BE2C (cell line): ENCODE measurements around the gene UCMA.
"Not testable (repeated sequence)": the region's sequence is repeated elsewhere in the genome, so short reads cannot be mapped to it uniquely, and the experiment has no call there.

Experiments
- DNase-seq: peaks from one replicate; pipeline ENCODE4 v3.0.0-alpha.2; 2020
- H3K27me3 ChIP-seq: fragments of 250-450 bp; sonication (Bioruptor Pico); 2 replicates; pipeline ENCODE4 v1.5.1; 2020; ENCODE audit warnings: mild to moderate bottlenecking
- H3K36me3 ChIP-seq: fragments of 250-450 bp; sonication (Bioruptor Pico); 2 replicates; pipeline ENCODE4 v1.5.1; 2020; ENCODE audit warnings: mild to moderate bottlenecking
- H3K4me1 ChIP-seq: fragments of 250-450 bp; sonication (Bioruptor Pico); 2 replicates; pipeline ENCODE4 v1.5.1; 2020
- H3K4me3 ChIP-seq: 2 replicates; pipeline ENCODE4 v1.5.1; 2011; ENCODE audit warnings: low read depth, low read length
- H3K9me3 ChIP-seq: fragments of 250-450 bp; sonication (Bioruptor Pico); 2 replicates; pipeline ENCODE4 v1.5.1; 2020
- TF ChIP-seq, protein P1 (sequence below): IDR thresholded peaks from 2 replicates; pipeline ENCODE4 v1.5.1; 2012; ENCODE audit warnings: mild to moderate bottlenecking, low read depth, low read length

UCMA gene

DNA sequence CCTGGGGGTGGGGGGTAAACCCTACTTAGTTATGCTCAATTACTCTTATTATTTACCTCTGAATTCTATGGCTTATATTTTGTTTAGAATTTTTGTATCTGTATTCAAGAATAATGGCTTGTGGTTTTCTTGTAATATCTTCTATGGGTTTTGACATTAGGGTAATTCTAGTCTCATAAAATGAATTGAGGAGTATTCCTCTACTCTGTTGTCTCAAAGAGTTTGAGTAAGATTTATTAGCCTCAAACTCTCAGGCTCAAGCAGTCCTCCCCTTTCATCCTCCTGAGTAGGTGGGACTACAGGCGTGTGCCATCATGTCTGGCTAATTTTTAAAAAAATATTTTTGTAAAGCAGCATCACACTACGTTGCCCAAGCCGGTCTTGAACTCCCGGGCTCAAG, 19.6 kb upstream of the UCMA start:
- Histone ChIP-seq H3K9me3 (no peaks in the 10 kb centered on the region), H3K36me3 (no peaks in the 10 kb centered on the region), H3K27me3 (no peaks in the 10 kb centered on the region; the same call in 1 of the 2 replicates), H3K4me1 (no peaks in the 10 kb centered on the region), H3K4me3 (no peak overlapping the region)
- TF ChIP-seq, protein P1, sequence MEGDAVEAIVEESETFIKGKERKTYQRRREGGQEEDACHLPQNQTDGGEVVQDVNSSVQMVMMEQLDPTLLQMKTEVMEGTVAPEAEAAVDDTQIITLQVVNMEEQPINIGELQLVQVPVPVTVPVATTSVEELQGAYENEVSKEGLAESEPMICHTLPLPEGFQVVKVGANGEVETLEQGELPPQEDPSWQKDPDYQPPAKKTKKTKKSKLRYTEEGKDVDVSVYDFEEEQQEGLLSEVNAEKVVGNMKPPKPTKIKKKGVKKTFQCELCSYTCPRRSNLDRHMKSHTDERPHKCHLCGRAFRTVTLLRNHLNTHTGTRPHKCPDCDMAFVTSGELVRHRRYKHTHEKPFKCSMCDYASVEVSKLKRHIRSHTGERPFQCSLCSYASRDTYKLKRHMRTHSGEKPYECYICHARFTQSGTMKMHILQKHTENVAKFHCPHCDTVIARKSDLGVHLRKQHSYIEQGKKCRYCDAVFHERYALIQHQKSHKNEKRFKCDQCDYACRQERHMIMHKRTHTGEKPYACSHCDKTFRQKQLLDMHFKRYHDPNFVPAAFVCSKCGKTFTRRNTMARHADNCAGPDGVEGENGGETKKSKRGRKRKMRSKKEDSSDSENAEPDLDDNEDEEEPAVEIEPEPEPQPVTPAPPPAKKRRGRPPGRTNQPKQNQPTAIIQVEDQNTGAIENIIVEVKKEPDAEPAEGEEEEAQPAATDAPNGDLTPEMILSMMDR, result no peak
- DNase-seq, result no peak

DNA sequence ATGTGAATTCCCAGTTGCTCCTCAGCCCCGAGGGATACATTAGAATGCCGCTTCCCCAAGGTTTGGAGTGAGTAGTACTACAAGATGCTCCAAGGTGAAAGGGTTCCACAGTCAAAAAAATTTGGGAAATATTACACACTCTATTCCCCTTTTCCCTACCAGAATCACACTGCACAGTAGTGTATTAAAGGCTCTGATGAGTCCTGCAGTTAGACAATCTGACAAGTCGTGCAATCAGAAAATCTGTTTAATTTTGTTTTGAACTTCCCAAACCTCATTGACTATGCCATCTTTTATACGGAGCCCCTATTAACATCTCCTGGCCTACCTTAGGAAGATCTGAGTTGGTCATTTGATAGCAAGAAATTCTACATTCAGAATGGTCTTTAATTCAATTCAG, 13.6 kb upstream of the UCMA start:
- no peak for DNase-seq
- Histone ChIP-seq H3K9me3 (no peaks in the 10 kb centered on the region), H3K4me3 (no peak overlapping the region), H3K36me3 (no peaks in the 10 kb centered on the region), H3K27me3 (no peaks in the 10 kb centered on the region), H3K4me1 (no peaks in the 10 kb centered on the region)
- TF ChIP-seq, protein P1, result no peak

DNA sequence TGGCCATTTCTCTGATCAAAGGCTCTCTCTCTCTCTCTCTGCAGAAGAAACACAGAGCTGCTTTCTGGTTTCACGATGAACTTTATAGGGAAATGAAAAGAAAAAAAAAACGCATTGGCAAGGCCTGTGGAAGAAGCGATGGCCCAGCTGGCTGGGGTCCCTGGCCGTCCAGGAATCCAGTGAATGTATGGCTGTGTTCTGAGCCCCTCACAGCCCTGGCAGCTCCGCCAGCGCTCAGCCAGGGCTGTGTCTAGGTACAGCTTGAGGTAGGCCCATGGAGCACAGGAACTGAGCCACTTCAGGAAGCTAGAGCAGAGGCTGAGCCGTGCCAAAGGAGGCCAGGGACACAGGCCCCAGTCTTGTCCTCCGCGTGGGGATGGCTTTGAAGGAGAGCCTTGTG, 13.1 kb upstream of the UCMA start:
- no peaks in the 10 kb centered on the region for H3K9me3 ChIP-seq
- TF ChIP-seq, protein P1, result no peak
- H3K4me3 ChIP-seq, result no peak overlapping the region

DNA sequence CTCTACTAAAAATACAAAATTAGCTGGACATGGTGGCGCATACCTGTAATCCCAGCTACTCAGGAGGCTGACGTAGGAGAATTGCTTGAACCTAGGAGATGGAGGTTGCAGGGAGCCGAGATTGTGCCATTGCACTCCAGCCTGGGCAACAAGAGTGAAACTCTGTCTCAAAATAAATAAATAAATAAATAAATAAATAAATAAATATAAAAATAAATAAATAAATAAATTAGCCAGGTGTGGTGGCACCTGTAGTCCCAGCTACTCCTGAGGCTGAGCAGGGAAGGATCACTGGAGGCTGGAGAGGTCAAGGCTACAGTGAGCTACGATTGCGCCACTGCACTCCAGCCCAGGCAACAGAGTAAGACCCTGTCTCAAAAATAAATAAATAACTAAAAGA, 8.1 kb upstream of the UCMA start:
- H3K4me1 ChIP-seq, H3K4me3 ChIP-seq, H3K36me3 ChIP-seq, DNase-seq, H3K27me3 ChIP-seq, H3K9me3 ChIP-seq: not testable (repeated sequence)

More for the DNA sequence above, 13.1 kb upstream of the UCMA start:
- Histone ChIP-seq H3K4me1 (no peaks in the 10 kb centered on the region), H3K36me3 (no peaks in the 10 kb centered on the region), H3K27me3 (no peaks in the 10 kb centered on the region)
- no peak for DNase-seq

DNA sequence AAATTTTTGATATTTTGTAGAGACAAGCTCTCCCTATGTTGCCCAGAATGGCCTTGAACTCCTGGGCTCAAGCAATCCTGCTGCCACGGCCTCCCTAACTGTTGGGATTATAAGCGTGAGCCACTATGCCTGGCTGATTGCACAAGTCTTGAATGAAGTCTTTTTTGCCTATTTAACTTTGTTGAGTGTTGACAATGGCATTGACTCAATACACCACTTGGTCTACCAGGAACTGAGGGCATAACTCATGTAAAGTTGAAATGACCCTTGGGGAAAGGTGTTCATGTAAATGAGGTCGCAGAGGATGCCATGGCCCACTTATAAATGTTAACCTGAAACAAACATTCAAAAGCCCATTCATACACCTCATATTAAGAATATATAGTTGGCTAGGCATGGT, 7.4 kb upstream of the UCMA start:
- no peak for DNase-seq
- Histone ChIP-seq H3K4me3 (no peak overlapping the region), H3K9me3 (no peaks in the 10 kb centered on the region), H3K27me3 (no peaks in the 10 kb centered on the region), H3K36me3 (no peaks in the 10 kb centered on the region), H3K4me1 (no peaks in the 10 kb centered on the region)
- TF ChIP-seq, protein P1, result no peak

DNA sequence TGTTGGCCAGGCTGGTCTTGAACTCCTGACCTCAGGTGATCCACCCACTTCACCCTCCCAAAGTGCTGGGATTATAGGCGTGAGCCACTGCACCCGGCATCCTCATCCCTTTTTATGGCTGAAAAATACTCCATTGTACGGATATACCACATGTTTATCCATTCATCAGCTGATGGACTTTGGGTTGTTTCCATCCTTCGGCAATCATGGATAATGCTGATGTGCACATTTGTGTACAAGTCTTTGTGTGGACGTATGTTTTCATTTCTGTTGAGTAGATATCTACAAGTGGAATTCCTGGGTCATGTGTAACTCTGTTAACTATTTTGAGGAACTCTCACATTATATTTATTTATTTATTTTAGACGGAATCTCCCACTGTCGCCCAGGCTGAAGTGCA, 5.7 kb upstream of the UCMA start:
- no peaks in the 10 kb centered on the region for H3K36me3 ChIP-seq
- H3K4me3 ChIP-seq, result no peak overlapping the region
- no peaks in the 10 kb centered on the region for H3K4me1 ChIP-seq
- H3K9me3 ChIP-seq, result no peaks in the 10 kb centered on the region
- TF ChIP-seq, protein P1, result no peak
- no peaks in the 10 kb centered on the region for H3K27me3 ChIP-seq
- no peak for DNase-seq
